Body of pancreas (tissue), 4 donors: ENCODE data around the gene COL9A3. TPM values are rescaled to one million over a fixed set of nuclear protein-coding genes. Genes with fewer than 3 reads are reported as not detected.

Source experiments
- ATAC-seq: fragments of 150-250 bp; one replicate; pipeline ENCODE4 v1.9.1; 2016
- DNase-seq, 4 donors: peaks; one replicate each; pipeline ENCODE4 v3.0.0-alpha.2; 2019
- H3K27ac ChIP-seq, 4 donors: fragments of 200-600 bp; sonication (generic); 1 replicate in 3 of 4; 2 replicates in 1 of 4; pipeline versions ENCODE4 v1.5.1 to v1.6.1; 2016 to 2019; ENCODE audit warnings: mild to moderate bottlenecking in 1 of 4, mixed read lengths in 1 of 4, moderate library complexity in 1 of 4
- H3K27me3 ChIP-seq, 2 donors: fragments of 200-600 bp; sonication (generic); one replicate each; pipeline ENCODE4 v1.6.0; 2016; ENCODE audit warnings: mild to moderate bottlenecking in 1 of 2
- H3K36me3 ChIP-seq, 2 donors: fragments of 200-600 bp; sonication (generic); replicated peaks in 1 of 2; 2 replicates each; pipeline ENCODE4 v1.5.1; 2016; ENCODE audit warnings: low read depth in 2 of 2; ENCODE audit not compliant: insufficient read depth in 1 of 2
- H3K4me1 ChIP-seq: fragments of 200-600 bp; sonication (generic); one replicate; pipeline ENCODE4 v1.6.0; 2016
- H3K4me3 ChIP-seq, 2 donors: fragments of 200-600 bp; sonication (generic); 1 replicate in 1 of 2; 2 replicates in 1 of 2; pipeline ENCODE4 v1.5.1; 2016 to 2019
- H3K9me3 ChIP-seq, 3 donors: fragments of 200-600 bp; sonication (generic); 1 replicate in 2 of 3; 2 replicates in 1 of 3; pipeline ENCODE4 v1.5.1; 2016
- CTCF ChIP-seq, 7 experiments: fragments of 450-650 bp in 4 of 7; fragments of 200-600 bp in 3 of 7; sonication (generic) in 3 of 7; IDR thresholded peaks; one replicate each; pipeline ENCODE4 v1.5.1; 2016 to 2019; ENCODE audit warnings: antibody characterized with exemption in 7 of 7
- POLR2A ChIP-seq, 3 donors: fragments of 450-650 bp; IDR thresholded peaks; one replicate each; pipeline ENCODE4 v1.6.1; 2016; ENCODE audit warnings: antibody characterized with exemption in 3 of 3, mild to moderate bottlenecking in 2 of 3
- WGBS, 2 donors: methylation state at CpG; one replicate each; pipeline ENCODE4 v1.1.5; 2017; 5-methylcytosine and 5-hydroxymethylcytosine counted together
- intact Hi-C: fragments of 100-400 bp; cut with DNase I; formaldehyde crosslinking; loops from one replicate; pipeline ENCODE4 v1.15.1; 2023
- total RNA-seq, 2 donors: library from RNA; depleted of rRNA; stranded (reverse); fragments of >200 nt; gene quantifications; one replicate each; pipeline ENCODE4 v1.1.0, GENCODE V29; 2016

COL9A3 gene
- total RNA-seq, 2 donors from 2014 or later, result 25.2 to 69.5 TPM

- no peak for TF ChIP-seq CTCF (IDR thresholded peaks at IDR 0.05)
- TF ChIP-seq POLR2A (IDR thresholded peaks at IDR 0.05), result no peak
- DNase-seq (no peak), ATAC-seq (no peak)
- Histone ChIP-seq H3K4me1 (peaks cover 25% of the 10 kb centered on the region), H3K36me3 (peaks cover 24 to 26% of the 10 kb centered on the region in 2 donors), H3K4me3 (no peak overlapping the region), H3K27ac (no peak overlapping the region), H3K27me3 (peaks cover 0 to 19% of the 10 kb centered on the region in 2 donors), H3K9me3 (no peaks in the 10 kb centered on the region)
- 86 to 96% methylated on average over 18 to 42 of the region's 43 CpGs for WGBS, 2 donors
- intact Hi-C loops, result no loop called here
Observed at GRCh38 chr20:62812181-62812906, 4.5 kb upstream of the COL9A3 start.

- no peak for TF ChIP-seq POLR2A (IDR thresholded peaks at IDR 0.05)
- no peak for TF ChIP-seq CTCF (IDR thresholded peaks at IDR 0.05)
- ATAC-seq, result no peak
- intact Hi-C loops, result no loop called here
- H3K27ac ChIP-seq, result no peak overlapping the region
- H3K4me3 ChIP-seq, result no peak overlapping the region
- H3K9me3 ChIP-seq, result no peaks in the 10 kb centered on the region
- no peak for DNase-seq
- H3K27me3 ChIP-seq, result peaks cover 0 to 24% of the 10 kb centered on the region in 2 donors
- peaks cover 24 to 26% of the 10 kb centered on the region in 2 donors for H3K36me3 ChIP-seq
- WGBS, 2 donors, result 94 to 97% methylated on average over 7 to 11 of the region's 11 CpGs
- H3K4me1 ChIP-seq, result peaks cover 28% of the 10 kb centered on the region
Observed at GRCh38 chr20:62812907-62813200, 4.0 kb upstream of the COL9A3 start.

GRCh38 chr20:62813588-62813987, 3.3 kb upstream of the COL9A3 start:
- intact Hi-C loops, result no loop called here
- Histone ChIP-seq H3K36me3 (peaks cover 24 to 26% of the 10 kb centered on the region in 2 donors), H3K27me3 (peaks cover 0 to 25% of the 10 kb centered on the region in 2 donors), H3K4me3 (no peak overlapping the region), H3K9me3 (no peaks in the 10 kb centered on the region), H3K4me1 (peaks cover 34% of the 10 kb centered on the region), H3K27ac (no peak overlapping the region)
- DNase-seq (no peak), ATAC-seq (no peak)
- 89% methylated on average over 13 of the region's 13 CpGs; no CpG with 5 or more reads in 1 of the 2 donors for WGBS, 2 donors
- TF ChIP-seq CTCF (IDR thresholded peaks at IDR 0.05), result no peak
- no peak for TF ChIP-seq POLR2A (IDR thresholded peaks at IDR 0.05)

GRCh38 chr20:62814060-62814708, 2.7 kb upstream of the COL9A3 start:
- H3K4me1 ChIP-seq, result peaks cover 40% of the 10 kb centered on the region
- ATAC-seq, result no peak
- H3K9me3 ChIP-seq, result no peaks in the 10 kb centered on the region
- H3K27ac ChIP-seq, result no peak overlapping the region
- no peak overlapping the region for H3K4me3 ChIP-seq
- intact Hi-C loops, result no loop called here
- 60 to 65% methylated on average over 5 to 13 of the region's 13 CpGs for WGBS, 2 donors
- no peak for DNase-seq
- peaks cover 0 to 25% of the 10 kb centered on the region in 2 donors for H3K27me3 ChIP-seq
- no peak for TF ChIP-seq POLR2A (IDR thresholded peaks at IDR 0.05)
- TF ChIP-seq CTCF (IDR thresholded peaks at IDR 0.05), result no peak
- peaks cover 22 to 24% of the 10 kb centered on the region in 2 donors for H3K36me3 ChIP-seq
